Activated B cell treated with CpG ODN at 0.5 μM for 24 hours (primary cell): ENCODE measurements around the gene TSHZ2. TPM values are rescaled to one million over a fixed set of nuclear protein-coding genes. Genes with fewer than 3 reads are reported as not detected.
"Not testable (repeated sequence)": the region's sequence is repeated elsewhere in the genome, so short reads cannot be mapped to it uniquely, and the experiment has no call there.

ENCODE experiments used
- ATAC-seq: fragments of 200-7000 bp; cut with Tn5 transposase; one replicate; pipeline ENCODE4 v1.10.0; 2021; ENCODE audit warnings: low read depth, mild to moderate bottlenecking, moderate library complexity
- CTCF ChIA-PET: fragments of 350-600 bp; sonication (Branson Sonifier 250); formaldehyde crosslinking; loops from one replicate; lab custom pipeline; 2021; ENCODE audit warnings: antibody characterized with exemption; lab: Charles Lee
- POLR2A ChIA-PET: fragments of 350-600 bp; sonication (Branson Sonifier 250); formaldehyde crosslinking; loops from one replicate; lab custom pipeline; 2021; ENCODE audit warnings: antibody characterized with exemption; lab: Charles Lee
- DNase-seq: peaks from one replicate; pipeline ENCODE4 v3.0.0; 2022
- H3K27ac Mint-ChIP-seq: one replicate; pipeline ENCODE4 v1.8.0; 2020; ENCODE audit warnings: mixed read lengths
- H3K27me3 Mint-ChIP-seq: one replicate; pipeline ENCODE4 v1.8.0; 2021; ENCODE audit warnings: mixed read lengths
- H3K36me3 Mint-ChIP-seq: one replicate; pipeline ENCODE4 v1.8.0; 2021; ENCODE audit warnings: low read depth, mixed read lengths
- H3K4me1 Mint-ChIP-seq: one replicate; pipeline ENCODE4 v1.8.0; 2021; ENCODE audit warnings: mixed read lengths
- H3K4me3 Mint-ChIP-seq: one replicate; pipeline ENCODE4 v1.8.0; 2020; ENCODE audit warnings: mild to moderate bottlenecking, mixed read lengths
- H3K9me3 Mint-ChIP-seq: one replicate; pipeline ENCODE4 v1.8.0; 2020; ENCODE audit warnings: mixed read lengths
- CTCF ChIP-seq: fragments of 200-600 bp; IDR thresholded peaks from one replicate; pipeline ENCODE4 v1.8.0; 2022; ENCODE audit warnings: antibody characterized with exemption, mild to moderate bottlenecking
- intact Hi-C: fragments of 100-400 bp; cut with micrococcal nuclease; formaldehyde crosslinking; loops from one replicate; pipeline ENCODE4 v1.15.1; 2024
- total RNA-seq: library from RNA; stranded (reverse); gene quantifications from 2 replicates; pipeline ENCODE4 v1.2.3, GENCODE V29; 2022

TSHZ2 gene
- total RNA-seq, 1 donor from 2014 or later, result 1.7 TPM

- DNase-seq (no peak), ATAC-seq (no peak)
- H3K9me3 Mint-ChIP-seq, result no peaks in the 10 kb centered on the region
- ChIA-PET POLR2A (no interaction called here), CTCF (no interaction called here)
- H3K36me3 Mint-ChIP-seq, result no peaks in the 10 kb centered on the region
- no peak overlapping the region for H3K27ac Mint-ChIP-seq
- no peaks in the 10 kb centered on the region for H3K27me3 Mint-ChIP-seq
- intact Hi-C loops, result no loop called here
- no peak overlapping the region for H3K4me3 Mint-ChIP-seq
- H3K4me1 Mint-ChIP-seq, result no peaks in the 10 kb centered on the region
- no peak for TF ChIP-seq CTCF
Measured at GRCh38 chr20:53021934-53022333, 49.8 kb downstream of the TSHZ2 start.

GRCh38 chr20:53023732-53024520 is 51.8 kb downstream of the TSHZ2 start:
- no peaks in the 10 kb centered on the region for H3K36me3 Mint-ChIP-seq
- no peak for DNase-seq
- no peaks in the 10 kb centered on the region for H3K4me1 Mint-ChIP-seq
- POLR2A ChIA-PET, result no interaction called here
- no peak overlapping the region for H3K27ac Mint-ChIP-seq
- H3K4me3 Mint-ChIP-seq, result no peak overlapping the region
- no peak for ATAC-seq
- no peaks in the 10 kb centered on the region for H3K9me3 Mint-ChIP-seq
- CTCF ChIA-PET, result no interaction called here
- peaks cover 5% of the 10 kb centered on the region for H3K27me3 Mint-ChIP-seq
- intact Hi-C loops, result no loop called here
- no peak for TF ChIP-seq CTCF

GRCh38 chr20:53024653-53025052 is 52.5 kb downstream of the TSHZ2 start:
- H3K27ac Mint-ChIP-seq, ATAC-seq, H3K27me3 Mint-ChIP-seq, intact Hi-C loops, POLR2A ChIA-PET, H3K9me3 Mint-ChIP-seq, H3K4me3 Mint-ChIP-seq, H3K4me1 Mint-ChIP-seq, H3K36me3 Mint-ChIP-seq, CTCF ChIA-PET, DNase-seq: not testable (repeated sequence)

GRCh38 chr20:53027089-53027488 is 54.9 kb downstream of the TSHZ2 start:
- no peak overlapping the region for H3K27ac Mint-ChIP-seq
- H3K9me3 Mint-ChIP-seq, result no peaks in the 10 kb centered on the region
- H3K4me3 Mint-ChIP-seq, result no peak overlapping the region
- no peak for TF ChIP-seq CTCF
- intact Hi-C loops, result no loop called here
- CTCF ChIA-PET, result no interaction called here
- peaks cover 6% of the 10 kb centered on the region for H3K27me3 Mint-ChIP-seq
- no peak for ATAC-seq
- no peaks in the 10 kb centered on the region for H3K36me3 Mint-ChIP-seq
- DNase-seq, result no peak
- no peaks in the 10 kb centered on the region for H3K4me1 Mint-ChIP-seq
- POLR2A ChIA-PET, result no interaction called here

DNA sequence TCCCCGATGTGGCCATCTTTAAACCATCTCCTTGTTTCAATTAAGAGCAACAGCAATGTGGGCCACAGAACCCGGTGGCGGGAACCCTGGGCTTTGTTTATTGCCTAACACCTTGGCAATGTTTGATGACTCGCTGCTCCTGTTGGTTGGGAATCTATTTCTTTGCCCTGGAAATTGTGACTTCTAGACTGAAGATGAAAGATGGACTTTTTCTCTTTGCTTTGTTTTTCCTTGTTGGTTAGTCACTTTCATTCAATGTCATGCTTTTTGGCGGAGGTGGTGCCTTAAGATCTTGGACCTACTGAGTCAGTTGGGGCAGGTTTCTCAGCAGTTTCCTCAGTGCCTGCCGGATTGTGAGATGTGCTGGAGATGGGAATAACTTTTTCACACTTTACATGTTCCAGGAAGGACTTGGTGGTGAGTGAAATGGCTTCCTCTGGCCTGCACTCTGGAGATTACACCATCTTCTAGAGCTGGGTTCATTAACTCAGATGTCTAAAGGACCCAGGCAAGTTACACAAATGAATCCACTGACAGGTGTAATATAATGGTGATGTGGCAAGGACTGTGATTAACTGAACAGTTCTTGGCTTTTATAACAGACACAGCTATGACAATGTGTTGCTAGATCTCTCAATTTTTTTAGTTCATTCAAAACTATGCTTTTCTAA is 56.3 kb downstream of the TSHZ2 start:
- POLR2A ChIA-PET, result no interaction called here
- Mint-ChIP-seq H3K27me3 (peaks cover 8% of the 10 kb centered on the region), H3K4me3 (no peak overlapping the region), H3K36me3 (no peaks in the 10 kb centered on the region), H3K9me3 (no peaks in the 10 kb centered on the region), H3K27ac (no peak overlapping the region), H3K4me1 (no peaks in the 10 kb centered on the region)
- no peak for ATAC-seq
- CTCF ChIA-PET, result no interaction called here
- no peak for DNase-seq
- no peak for TF ChIP-seq CTCF
- intact Hi-C loops, result no loop called here
